Measurements from ENCODE around the gene UNC119B. TPM values are rescaled to one million over a fixed set of nuclear protein-coding genes. Genes with fewer than 3 reads are reported as not detected.

Gene UNC119B
- total and polyA plus RNA-seq, 2 experiments from 2014 or later: 9.9 to 51.3 TPM

DNA sequence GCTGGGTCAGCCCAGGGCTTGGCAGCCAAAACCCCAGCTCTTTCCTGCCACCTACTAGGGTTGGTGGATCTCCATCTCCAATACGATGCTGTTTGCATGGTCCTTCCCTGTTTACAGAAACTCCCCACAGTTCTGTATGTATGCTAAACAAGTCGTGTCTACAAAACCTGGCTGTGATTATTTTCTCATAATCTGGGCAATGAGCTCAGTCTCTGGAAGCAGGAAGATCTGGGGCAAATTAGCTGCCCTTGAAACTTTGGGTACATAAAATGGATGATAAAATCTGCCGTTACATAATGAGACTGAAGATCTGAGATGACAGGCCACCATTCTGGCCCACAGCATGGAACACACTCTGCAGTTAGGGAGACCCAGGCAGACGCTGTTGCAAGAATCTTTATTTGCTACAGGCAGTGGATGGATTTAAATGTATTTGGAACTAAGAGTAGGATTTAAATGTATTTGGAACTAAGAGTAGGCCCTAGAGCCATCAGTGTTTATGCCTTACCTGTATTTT is 47.0 kb downstream of the UNC119B start (continued):
- TF ChIP-seq, protein P1, sequence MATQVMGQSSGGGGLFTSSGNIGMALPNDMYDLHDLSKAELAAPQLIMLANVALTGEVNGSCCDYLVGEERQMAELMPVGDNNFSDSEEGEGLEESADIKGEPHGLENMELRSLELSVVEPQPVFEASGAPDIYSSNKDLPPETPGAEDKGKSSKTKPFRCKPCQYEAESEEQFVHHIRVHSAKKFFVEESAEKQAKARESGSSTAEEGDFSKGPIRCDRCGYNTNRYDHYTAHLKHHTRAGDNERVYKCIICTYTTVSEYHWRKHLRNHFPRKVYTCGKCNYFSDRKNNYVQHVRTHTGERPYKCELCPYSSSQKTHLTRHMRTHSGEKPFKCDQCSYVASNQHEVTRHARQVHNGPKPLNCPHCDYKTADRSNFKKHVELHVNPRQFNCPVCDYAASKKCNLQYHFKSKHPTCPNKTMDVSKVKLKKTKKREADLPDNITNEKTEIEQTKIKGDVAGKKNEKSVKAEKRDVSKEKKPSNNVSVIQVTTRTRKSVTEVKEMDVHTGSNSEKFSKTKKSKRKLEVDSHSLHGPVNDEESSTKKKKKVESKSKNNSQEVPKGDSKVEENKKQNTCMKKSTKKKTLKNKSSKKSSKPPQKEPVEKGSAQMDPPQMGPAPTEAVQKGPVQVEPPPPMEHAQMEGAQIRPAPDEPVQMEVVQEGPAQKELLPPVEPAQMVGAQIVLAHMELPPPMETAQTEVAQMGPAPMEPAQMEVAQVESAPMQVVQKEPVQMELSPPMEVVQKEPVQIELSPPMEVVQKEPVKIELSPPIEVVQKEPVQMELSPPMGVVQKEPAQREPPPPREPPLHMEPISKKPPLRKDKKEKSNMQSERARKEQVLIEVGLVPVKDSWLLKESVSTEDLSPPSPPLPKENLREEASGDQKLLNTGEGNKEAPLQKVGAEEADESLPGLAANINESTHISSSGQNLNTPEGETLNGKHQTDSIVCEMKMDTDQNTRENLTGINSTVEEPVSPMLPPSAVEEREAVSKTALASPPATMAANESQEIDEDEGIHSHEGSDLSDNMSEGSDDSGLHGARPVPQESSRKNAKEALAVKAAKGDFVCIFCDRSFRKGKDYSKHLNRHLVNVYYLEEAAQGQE (IDR thresholded peaks at IDR 0.05; ENCODE audit: unreplicated experiment): no peak

DNA sequence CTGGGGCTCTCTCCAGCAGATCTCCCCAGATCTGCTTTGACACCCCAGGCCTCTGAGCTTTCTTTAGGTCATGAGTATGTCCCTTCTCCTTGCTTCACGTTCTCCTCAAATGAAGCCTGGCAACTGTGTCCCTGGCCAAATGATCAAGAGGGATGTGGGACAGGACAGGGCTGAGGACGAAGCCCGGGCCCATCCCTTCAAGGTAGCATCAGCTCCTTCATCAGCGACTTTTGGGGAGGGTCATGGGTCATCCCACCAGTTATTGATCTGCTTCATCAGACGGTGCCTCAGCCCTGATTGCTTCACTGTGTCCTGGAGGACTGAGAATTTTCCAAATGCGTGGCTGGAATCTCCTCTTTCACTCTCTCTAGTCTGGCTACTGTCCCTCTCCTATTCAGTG is 47.7 kb downstream of the UNC119B start:
- no peak for DNase-seq (ENCODE audit: low spot score)
- no peak for TF ChIP-seq ZNF114 (CRISPR knock-in tag; IDR thresholded peaks at IDR 0.05)
- no peak for TF ChIP-seq STAT1 (IDR thresholded peaks at IDR 0.05; ENCODE audit: unreplicated experiment)
- no peak for TF ChIP-seq EZH2phosphoT487 (IDR thresholded peaks at IDR 0.05; ENCODE audit: unreplicated experiment)
- TF ChIP-seq, protein P2, sequence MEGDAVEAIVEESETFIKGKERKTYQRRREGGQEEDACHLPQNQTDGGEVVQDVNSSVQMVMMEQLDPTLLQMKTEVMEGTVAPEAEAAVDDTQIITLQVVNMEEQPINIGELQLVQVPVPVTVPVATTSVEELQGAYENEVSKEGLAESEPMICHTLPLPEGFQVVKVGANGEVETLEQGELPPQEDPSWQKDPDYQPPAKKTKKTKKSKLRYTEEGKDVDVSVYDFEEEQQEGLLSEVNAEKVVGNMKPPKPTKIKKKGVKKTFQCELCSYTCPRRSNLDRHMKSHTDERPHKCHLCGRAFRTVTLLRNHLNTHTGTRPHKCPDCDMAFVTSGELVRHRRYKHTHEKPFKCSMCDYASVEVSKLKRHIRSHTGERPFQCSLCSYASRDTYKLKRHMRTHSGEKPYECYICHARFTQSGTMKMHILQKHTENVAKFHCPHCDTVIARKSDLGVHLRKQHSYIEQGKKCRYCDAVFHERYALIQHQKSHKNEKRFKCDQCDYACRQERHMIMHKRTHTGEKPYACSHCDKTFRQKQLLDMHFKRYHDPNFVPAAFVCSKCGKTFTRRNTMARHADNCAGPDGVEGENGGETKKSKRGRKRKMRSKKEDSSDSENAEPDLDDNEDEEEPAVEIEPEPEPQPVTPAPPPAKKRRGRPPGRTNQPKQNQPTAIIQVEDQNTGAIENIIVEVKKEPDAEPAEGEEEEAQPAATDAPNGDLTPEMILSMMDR (conservative IDR thresholded peaks at IDR 0.05; ENCODE audit: low read depth in 2 of 2): no peak
- no peak for TF ChIP-seq JUNB (IDR thresholded peaks at IDR 0.05; ENCODE audit: unreplicated experiment)
- no peak for TF ChIP-seq CREB1 (CRISPR knock-in tag; IDR thresholded peaks at IDR 0.05; ENCODE audit: low read depth)
- Histone ChIP-seq H3K79me2 (replicated peaks; ENCODE audit: insufficient read depth) (no peaks in the 10 kb centered on the region), H2AFZ (no peak overlapping the region), H3K9me2 (ENCODE audit: insufficient read depth) (no peaks in the 10 kb centered on the region), H3K27me3 (ENCODE audit: insufficient read depth) (no peaks in the 10 kb centered on the region), H3K4me3 (no peak overlapping the region), H3K36me3 (ENCODE audit: insufficient read depth) (no peaks in the 10 kb centered on the region), H3K27ac (ENCODE audit: low read depth) (no peak overlapping the region), H3K4me2 (no peak overlapping the region), H4K20me1 (replicated peaks; ENCODE audit: insufficient read depth) (no peaks in the 10 kb centered on the region), H3K4me1 (ENCODE audit: insufficient read depth) (peaks cover 5% of the 10 kb centered on the region; the same call in 1 of the 2 replicates), H3F3A (replicated peaks; ENCODE audit: low read depth) (no peaks in the 10 kb centered on the region)
- peaks cover 13% of the 10 kb centered on the region; the same call in 2 of the 3 replicates for H3K9me3 Mint-ChIP-seq
- H3K27ac Mint-ChIP-seq: no peak overlapping the region
- ATAC-seq: no peak
- H3K27me3 Mint-ChIP-seq (ENCODE audit: insufficient read depth, low read depth, poor library complexity): peaks cover 6% of the 10 kb centered on the region
- H3K4me1 Mint-ChIP-seq: peaks cover 22% of the 10 kb centered on the region
- peaks cover 13% of the 10 kb centered on the region; the same call in 2 of the 3 replicates for H3K36me3 Mint-ChIP-seq (ENCODE audit: low read depth)
- H3K4me3 Mint-ChIP-seq: no peak overlapping the region
